ENCODE data around the gene KLK5. TPM values are rescaled to one million over a fixed set of nuclear protein-coding genes. Genes with fewer than 3 reads are reported as not detected.
"Not testable (repeated sequence)": the region's sequence is repeated elsewhere in the genome, so short reads cannot be mapped to it uniquely, and the experiment has no call there.

KLK5 gene
- total and polyA plus RNA-seq, 2 of the 13 experiments (the other 11 are each of a cell fraction or from before 2014, with no cell fraction given): not detected

GRCh38 chr19:50896591-50897190 lies 56.1 kb downstream of the KLK5 start:
- FAIRE-seq (no peak), ATAC-seq (no peak), DNase-seq (ENCODE audit: low spot score) (peak; percentile 26)
- Histone ChIP-seq H3K36me3 (replicated peaks in 1 of 2; ENCODE audit: control insufficient read depth in 1 of 2, insufficient read depth in 2 of 2, low read length in 2 of 2) (no peaks in the 10 kb centered on the region), H3K9ac (ENCODE audit: insufficient read depth, low read depth, low read length) (no peak overlapping the region), H3K27ac (ENCODE audit: extremely low read length, insufficient read depth, low read length) (no peak overlapping the region), H3K4me2 (ENCODE audit: low read depth, low read length) (no peak overlapping the region), H4K20me1 (ENCODE audit: insufficient read depth, low read length) (no peaks in the 10 kb centered on the region), H3K27me3 (ENCODE audit: control insufficient read depth in 1 of 2, insufficient read depth in 2 of 2, low read length in 2 of 2) (no peaks in the 10 kb centered on the region; a peak in 2 of 5 replicates), H3K79me2 (ENCODE audit: insufficient read depth, low read length) (no peaks in the 10 kb centered on the region), H3K4me3 (replicated peaks in 1 of 3; ENCODE audit: insufficient read depth in 1 of 3, low read depth in 2 of 3, low read length in 3 of 3) (no peak overlapping the region), H3K9me3 (ENCODE audit: low read length) (no peaks in the 10 kb centered on the region), H3K4me1 (ENCODE audit: insufficient read depth, low read length) (no peaks in the 10 kb centered on the region), H2AFZ (ENCODE audit: low read length) (no peak overlapping the region)
- TF ChIP-seq CREB1 (IDR thresholded peaks at IDR 0.05) (peak; percentile 79), CREB1 (CRISPR knock-in tag; IDR thresholded peaks at IDR 0.05) (no peak), PHF8 (CRISPR knock-in tag; IDR thresholded peaks at IDR 0.05) (no peak), FOSL2 (CRISPR knock-in tag; IDR thresholded peaks at IDR 0.05) (peak; percentile 70), MTF1 (CRISPR knock-in tag; IDR thresholded peaks at IDR 0.05) (no peak), NR2F6 (IDR thresholded peaks at IDR 0.05) (no peak), NR2F6 (CRISPR knock-in tag; IDR thresholded peaks at IDR 0.05) (no peak), IRF2 (CRISPR knock-in tag; IDR thresholded peaks at IDR 0.05) (no peak), DMTF1 (CRISPR knock-in tag; IDR thresholded peaks at IDR 0.05) (no peak), ZBTB21 (CRISPR knock-in tag; IDR thresholded peaks at IDR 0.05) (peak; percentile 35; the same call in 1 of the 2 replicates), SMARCC2 (IDR thresholded peaks at IDR 0.05) (no peak)
- TF ChIP-seq, protein P1, sequence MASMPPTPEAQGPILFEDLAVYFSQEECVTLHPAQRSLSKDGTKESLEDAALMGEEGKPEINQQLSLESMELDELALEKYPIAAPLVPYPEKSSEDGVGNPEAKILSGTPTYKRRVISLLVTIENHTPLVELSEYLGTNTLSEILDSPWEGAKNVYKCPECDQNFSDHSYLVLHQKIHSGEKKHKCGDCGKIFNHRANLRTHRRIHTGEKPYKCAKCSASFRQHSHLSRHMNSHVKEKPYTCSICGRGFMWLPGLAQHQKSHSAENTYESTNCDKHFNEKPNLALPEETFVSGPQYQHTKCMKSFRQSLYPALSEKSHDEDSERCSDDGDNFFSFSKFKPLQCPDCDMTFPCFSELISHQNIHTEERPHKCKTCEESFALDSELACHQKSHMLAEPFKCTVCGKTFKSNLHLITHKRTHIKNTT (CRISPR knock-in tag; IDR thresholded peaks at IDR 0.05): no peak
- CTCF ChIA-PET (ENCODE audit: low intra/inter-chr PET ratio, low total read pairs): no interaction called here
- no TSS peak for BruUV-seq (replicated peaks)
- 10% methylated on average over 5 of the region's 6 CpGs for WGBS (ENCODE audit: low lambda C conversion rate)
- POLR2A ChIA-PET: no interaction called here
- intact Hi-C loops (cut with micrococcal nuclease; ENCODE audit: unreplicated experiment): no loop called here
- in situ Hi-C loops (cut with HindIII; ENCODE audit: extremely low pct_ligation_motif_present, low pct_unique_long_range_greater_than_20kb): no loop called here

- WGBS (ENCODE audit: low lambda C conversion rate): 39% methylated on average over 9 of the region's 9 CpGs
- H3K4me3 ChIP-seq (replicated peaks in 1 of 3; ENCODE audit: insufficient read depth in 1 of 3, low read depth in 2 of 3, low read length in 3 of 3); H4K20me1 ChIP-seq (ENCODE audit: insufficient read depth, low read length); H3K4me1 ChIP-seq (ENCODE audit: insufficient read depth, low read length); intact Hi-C loops (cut with micrococcal nuclease; ENCODE audit: unreplicated experiment); H2AFZ ChIP-seq (ENCODE audit: low read length); H3K27ac ChIP-seq (ENCODE audit: extremely low read length, insufficient read depth, low read length); DNase-seq (ENCODE audit: low spot score); in situ Hi-C loops (cut with HindIII; ENCODE audit: extremely low pct_ligation_motif_present, low pct_unique_long_range_greater_than_20kb); ATAC-seq; H3K9ac ChIP-seq (ENCODE audit: insufficient read depth, low read depth, low read length); BruUV-seq (replicated peaks); H3K79me2 ChIP-seq (ENCODE audit: insufficient read depth, low read length); H3K9me3 ChIP-seq (ENCODE audit: low read length); CTCF ChIA-PET (ENCODE audit: low intra/inter-chr PET ratio, low total read pairs); H3K4me2 ChIP-seq (ENCODE audit: low read depth, low read length); H3K27me3 ChIP-seq (ENCODE audit: control insufficient read depth in 1 of 2, insufficient read depth in 2 of 2, low read length in 2 of 2); POLR2A ChIA-PET; FAIRE-seq; H3K36me3 ChIP-seq (replicated peaks in 1 of 2; ENCODE audit: control insufficient read depth in 1 of 2, insufficient read depth in 2 of 2, low read length in 2 of 2): not testable (repeated sequence)
These were observed 56.7 kb downstream of the KLK5 start for GRCh38 chr19:50896089-50896590.
